NT2/D1 (cell line): ENCODE results near the gene MBNL1.

ENCODE experiments used
- DNase-seq: peaks from one replicate; pipeline ENCODE4 v3.0.0-alpha.2; 2011; ENCODE audit warnings: low read depth, low spot score
- H3K27me3 ChIP-seq: 2 replicates; pipeline ENCODE4 v1.6.0; 2011; ENCODE audit warnings: mild to moderate bottlenecking; ENCODE audit not compliant: insufficient read length, insufficient read depth
- H3K36me3 ChIP-seq: 2 replicates; pipeline ENCODE4 v1.6.1; 2011; ENCODE audit warnings: mild to moderate bottlenecking, low read length, mixed read lengths; ENCODE audit not compliant: insufficient read depth, insufficient read length
- H3K4me1 ChIP-seq: 2 replicates; pipeline ENCODE4 v1.5.1; 2011; ENCODE audit not compliant: insufficient read depth, insufficient read length
- H3K4me3 ChIP-seq: 2 replicates; pipeline ENCODE4 v1.5.1; 2011; ENCODE audit warnings: low read depth; ENCODE audit not compliant: insufficient read length
- H3K9ac ChIP-seq: 2 replicates; pipeline ENCODE4 v1.6.0; 2011; ENCODE audit warnings: low read depth; ENCODE audit not compliant: insufficient read length
- H3K9me3 ChIP-seq: 2 replicates; pipeline ENCODE4 v1.5.1; 2011; ENCODE audit warnings: mild to moderate bottlenecking, low read length; ENCODE audit not compliant: insufficient read depth
- SUZ12 ChIP-seq: IDR thresholded peaks from 2 replicates; pipeline ENCODE4 v1.6.1; 2011; ENCODE audit not compliant: insufficient read length, insufficient read depth; ENCODE audit errors: extremely low read depth
- YY1 ChIP-seq: IDR thresholded peaks from 2 replicates; pipeline ENCODE4 v1.6.1; 2011; ENCODE audit not compliant: insufficient read length, insufficient read depth
- ZNF274 ChIP-seq: IDR thresholded peaks from 2 replicates; pipeline ENCODE4 v1.6.1; 2011; ENCODE audit warnings: mild to moderate bottlenecking, low read depth, low read length

Gene MBNL1

DNA sequence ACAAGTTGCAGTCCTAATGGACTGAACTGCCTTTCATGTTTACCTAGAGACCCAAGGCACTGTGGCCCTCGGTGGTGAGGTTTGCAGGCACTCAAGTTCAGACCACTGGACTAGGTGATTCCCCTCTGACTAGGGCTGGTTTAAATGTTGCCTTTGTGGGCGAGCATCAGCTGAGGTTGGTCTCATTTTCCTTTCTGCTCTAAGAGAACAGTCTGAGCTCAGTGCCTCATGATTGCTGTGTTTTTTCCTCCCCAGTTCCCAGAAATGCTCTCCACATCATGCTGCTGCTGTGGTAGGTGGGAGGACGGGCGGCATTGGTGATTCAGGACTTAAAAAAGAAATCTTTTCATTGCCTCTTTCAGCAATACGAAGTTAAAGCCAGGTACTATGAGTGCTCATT is 237.2 kb downstream of the MBNL1 start:
- H3K9ac ChIP-seq = no peak overlapping the region
- no peak overlapping the region for H3K4me3 ChIP-seq
- no peak for DNase-seq
- H3K4me1 ChIP-seq = no peaks in the 10 kb centered on the region
- H3K36me3 ChIP-seq = no peaks in the 10 kb centered on the region
- TF ChIP-seq SUZ12 = no peak
- no peak for TF ChIP-seq ZNF274
- no peak for TF ChIP-seq YY1
- peaks cover 3% of the 10 kb centered on the region; the same call in 1 of the 2 replicates for H3K9me3 ChIP-seq
- no peaks in the 10 kb centered on the region for H3K27me3 ChIP-seq

DNA sequence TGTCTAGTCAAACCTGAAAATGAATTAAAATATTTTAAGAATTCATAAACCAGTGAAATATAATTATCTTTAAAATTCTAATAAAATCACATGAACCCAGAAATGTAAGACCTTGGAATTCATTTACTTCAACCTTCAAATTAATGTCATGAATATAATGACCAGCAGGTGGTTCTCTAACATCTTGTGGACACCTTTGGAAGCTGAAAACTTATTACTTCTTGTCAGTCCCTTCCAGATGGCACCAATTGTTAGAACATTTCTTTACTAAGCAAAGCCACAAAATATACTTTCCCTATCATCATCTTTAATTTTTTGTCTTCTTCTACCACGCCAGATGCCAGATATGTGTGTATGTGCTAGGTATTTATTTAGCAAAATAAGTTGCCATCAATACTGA is 240.0 kb downstream of the MBNL1 start:
- no peak for TF ChIP-seq ZNF274
- Histone ChIP-seq H3K9ac (no peak overlapping the region), H3K9me3 (no peaks in the 10 kb centered on the region), H3K27me3 (no peaks in the 10 kb centered on the region), H3K36me3 (no peaks in the 10 kb centered on the region), H3K4me3 (no peak overlapping the region), H3K4me1 (no peaks in the 10 kb centered on the region)
- no peak for DNase-seq

DNA sequence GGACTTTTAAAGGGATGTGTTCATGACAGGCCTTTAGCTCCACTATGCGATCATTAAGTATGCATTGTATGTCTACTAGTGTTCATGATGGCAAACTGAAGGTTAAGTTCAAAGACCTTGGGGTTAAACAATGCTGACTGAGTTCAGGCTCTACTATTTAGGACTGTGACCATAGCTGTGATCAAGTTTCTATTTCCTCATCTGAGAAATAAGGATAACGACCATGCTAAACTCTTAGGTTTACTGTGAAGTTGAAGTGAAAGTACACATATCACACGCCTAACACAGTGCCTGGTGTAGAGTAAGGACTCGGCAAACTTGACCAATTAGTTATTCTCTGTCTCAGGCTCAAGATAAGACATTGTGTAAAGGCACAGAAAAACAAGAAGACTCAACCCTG is 243.2 kb downstream of the MBNL1 start:
- no peaks in the 10 kb centered on the region for H3K36me3 ChIP-seq
- H3K9ac ChIP-seq = no peak overlapping the region
- TF ChIP-seq ZNF274 (no peak), SUZ12 (no peak), YY1 (no peak)
- DNase-seq = no peak
- H3K4me1 ChIP-seq = no peaks in the 10 kb centered on the region
- no peaks in the 10 kb centered on the region for H3K27me3 ChIP-seq
- H3K4me3 ChIP-seq = no peak overlapping the region
- H3K9me3 ChIP-seq = no peaks in the 10 kb centered on the region

GRCh38 chr3:152513301-152513960 is 244.7 kb downstream of the MBNL1 start:
- Histone ChIP-seq H3K9ac (no peak overlapping the region), H3K4me3 (no peak overlapping the region), H3K9me3 (no peaks in the 10 kb centered on the region), H3K27me3 (no peaks in the 10 kb centered on the region), H3K4me1 (peaks cover 4% of the 10 kb centered on the region), H3K36me3 (no peaks in the 10 kb centered on the region)
- no peak for DNase-seq
- no peak for TF ChIP-seq ZNF274
- no peak for TF ChIP-seq SUZ12
- no peak for TF ChIP-seq YY1
